Choroid plexus epithelial cell (primary cell): ENCODE data around the gene TNFSF15.

Source experiments
- DNase-seq: peaks from one replicate; pipeline ENCODE4 v3.0.0-alpha.2; 2010; ENCODE audit warnings: low read depth
- H3K4me3 ChIP-seq: 2 replicates; pipeline ENCODE4 v1.5.1; 2011; ENCODE audit warnings: low read depth, mild to moderate bottlenecking, control low read depth, low read length, moderate library complexity
- TF ChIP-seq, protein P1 (sequence below): conservative IDR thresholded peaks from 2 replicates; pipeline ENCODE4 v1.5.1; 2011; ENCODE audit warnings: low read depth, mild to moderate bottlenecking, control low read depth, inconsistent platforms, low read length, moderate library complexity

The TNFSF15 gene

DNA sequence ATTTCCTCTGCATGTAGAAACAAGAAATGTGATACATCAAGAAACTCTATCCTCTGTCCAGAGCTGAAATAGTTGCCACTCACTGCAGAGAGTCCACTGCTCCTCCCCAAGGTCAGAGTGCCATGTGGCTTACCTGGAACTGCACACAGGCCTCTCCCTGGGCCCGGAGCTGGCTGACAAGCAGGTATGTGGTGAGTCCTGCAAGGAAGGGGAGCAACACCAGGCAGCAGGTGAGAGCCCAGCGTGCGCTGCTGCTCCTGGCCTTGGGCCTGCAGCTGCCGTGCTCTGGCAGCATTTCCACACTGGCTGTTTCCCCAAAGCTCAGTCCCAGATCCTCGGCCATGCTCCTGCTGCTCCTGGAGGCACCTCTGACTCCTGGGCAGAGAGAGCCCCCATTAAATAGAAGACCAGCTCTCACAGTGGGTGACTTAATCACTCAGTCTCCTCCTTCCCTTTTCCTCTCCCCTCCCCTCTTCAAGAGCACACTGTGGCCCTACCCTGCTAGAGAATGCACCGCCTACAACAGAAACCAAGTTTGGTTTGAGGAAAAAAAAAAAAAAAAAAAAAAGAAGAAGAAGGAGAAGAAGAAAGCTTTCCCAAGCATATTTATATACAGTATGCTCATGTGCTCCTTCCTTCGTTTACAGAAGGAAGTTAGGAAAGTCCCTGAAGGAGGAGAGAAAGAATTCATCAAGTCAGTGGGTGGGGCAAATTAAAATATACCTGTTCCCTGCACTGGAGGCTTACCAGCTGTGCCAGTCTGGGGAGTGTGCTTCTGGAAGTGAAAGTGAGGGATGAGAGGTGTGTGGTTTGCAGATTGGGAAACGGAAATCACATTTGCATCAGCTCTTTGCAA, at the start of gene TNFSF15:
Gene TNFSF15, minus strand, starts transcription at position 370 of the 856 bp plus-strand sequence. Its CDS starts 27 bp downstream, at position 343.
- peak; percentile 74 for DNase-seq
- TF ChIP-seq, protein P1, sequence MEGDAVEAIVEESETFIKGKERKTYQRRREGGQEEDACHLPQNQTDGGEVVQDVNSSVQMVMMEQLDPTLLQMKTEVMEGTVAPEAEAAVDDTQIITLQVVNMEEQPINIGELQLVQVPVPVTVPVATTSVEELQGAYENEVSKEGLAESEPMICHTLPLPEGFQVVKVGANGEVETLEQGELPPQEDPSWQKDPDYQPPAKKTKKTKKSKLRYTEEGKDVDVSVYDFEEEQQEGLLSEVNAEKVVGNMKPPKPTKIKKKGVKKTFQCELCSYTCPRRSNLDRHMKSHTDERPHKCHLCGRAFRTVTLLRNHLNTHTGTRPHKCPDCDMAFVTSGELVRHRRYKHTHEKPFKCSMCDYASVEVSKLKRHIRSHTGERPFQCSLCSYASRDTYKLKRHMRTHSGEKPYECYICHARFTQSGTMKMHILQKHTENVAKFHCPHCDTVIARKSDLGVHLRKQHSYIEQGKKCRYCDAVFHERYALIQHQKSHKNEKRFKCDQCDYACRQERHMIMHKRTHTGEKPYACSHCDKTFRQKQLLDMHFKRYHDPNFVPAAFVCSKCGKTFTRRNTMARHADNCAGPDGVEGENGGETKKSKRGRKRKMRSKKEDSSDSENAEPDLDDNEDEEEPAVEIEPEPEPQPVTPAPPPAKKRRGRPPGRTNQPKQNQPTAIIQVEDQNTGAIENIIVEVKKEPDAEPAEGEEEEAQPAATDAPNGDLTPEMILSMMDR: no peak
- H3K4me3 ChIP-seq: peak within 1 kb of the TSS; percentile 31

DNA sequence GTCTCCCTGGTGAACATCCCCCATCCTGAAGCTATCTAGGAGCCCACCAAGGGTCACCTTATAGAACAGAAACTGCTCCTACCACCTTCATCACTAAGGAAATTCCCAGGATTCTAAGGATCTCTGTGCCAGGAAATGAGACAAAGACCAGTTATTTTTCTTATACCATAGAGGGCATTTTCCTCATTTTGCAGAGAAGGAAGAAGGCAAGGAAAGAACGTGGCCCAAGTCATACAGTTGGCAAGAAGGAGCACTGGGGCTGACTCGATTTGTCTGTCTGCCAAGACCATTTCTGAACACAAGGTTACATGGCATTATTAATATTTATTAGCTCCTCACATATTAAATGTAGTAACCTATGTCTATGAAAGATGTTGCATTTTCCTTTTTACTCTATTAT, 49.6 kb upstream of the TNFSF15 start:
- no peak overlapping the region for H3K4me3 ChIP-seq
- no peak for DNase-seq
- TF ChIP-seq, protein P1: no peak

DNA sequence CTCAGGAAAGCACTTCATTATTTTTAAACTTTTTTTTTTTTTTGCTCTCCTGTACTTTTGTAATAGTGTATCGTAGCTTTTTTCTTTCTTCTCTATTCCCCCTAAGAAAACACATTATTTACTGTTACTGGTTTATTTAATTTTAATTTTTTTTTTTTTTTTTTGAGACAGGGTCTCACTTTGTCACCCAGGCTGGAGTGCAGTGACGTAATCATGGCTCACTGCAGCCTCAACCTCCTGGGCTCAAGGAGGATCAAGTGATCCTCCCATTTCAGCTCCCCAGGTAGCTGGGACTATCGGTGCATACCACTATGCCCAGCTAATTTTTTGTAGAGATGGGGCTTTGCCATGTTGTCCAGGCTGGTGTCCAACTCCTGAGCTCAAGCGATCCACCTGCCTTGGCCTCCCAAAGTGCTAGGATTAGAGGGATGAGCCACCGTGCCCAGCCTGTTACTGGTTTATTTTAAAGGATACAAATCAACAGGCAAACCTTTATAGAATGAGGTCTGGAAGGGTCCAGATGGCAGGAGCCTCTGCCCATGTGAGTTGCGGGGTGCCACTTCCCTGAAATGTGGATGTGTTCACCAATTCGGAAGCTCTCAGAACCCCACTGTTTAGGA, 49.0 kb upstream of the TNFSF15 start:
- no peak overlapping the region for H3K4me3 ChIP-seq
- TF ChIP-seq, protein P1: no peak
- DNase-seq: no peak

DNA sequence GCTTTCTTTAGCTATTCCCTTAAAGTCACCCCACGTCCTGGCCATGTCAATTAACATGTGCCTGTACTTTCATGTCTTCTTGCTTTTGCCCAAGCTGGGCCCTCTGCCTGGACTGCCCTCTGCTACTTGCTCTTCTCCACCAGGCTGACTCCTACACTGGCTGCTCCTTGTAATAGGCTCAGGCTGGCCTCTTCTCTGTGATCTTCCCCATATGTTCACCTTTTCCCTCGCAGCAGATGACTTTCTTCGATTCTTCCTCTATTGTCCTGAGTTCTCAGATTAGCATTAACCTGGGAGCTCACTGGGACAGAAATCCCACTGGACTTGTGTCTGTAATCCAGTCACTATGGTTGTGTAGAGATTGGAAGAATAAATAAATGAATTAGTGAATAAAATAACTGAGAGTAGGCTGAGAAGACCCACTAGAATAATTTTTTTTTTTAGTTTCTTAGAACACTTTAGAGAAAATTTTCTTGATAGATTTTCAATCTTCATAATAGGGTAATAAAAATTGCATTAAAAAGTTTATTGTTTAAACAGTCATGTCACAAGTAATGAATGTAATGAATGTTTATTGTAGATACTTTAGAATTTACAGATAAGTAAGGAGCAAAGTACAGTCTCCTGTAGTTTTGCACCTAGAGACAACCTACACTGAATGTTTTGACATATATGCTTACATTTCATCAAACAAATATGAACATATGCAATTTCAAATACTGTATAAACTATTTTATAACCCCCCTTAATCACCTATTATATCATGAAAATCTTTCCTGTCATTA, 47.4 kb upstream of the TNFSF15 start:
- TF ChIP-seq, protein P1: no peak
- H3K4me3 ChIP-seq: no peak overlapping the region
- no peak for DNase-seq

DNA sequence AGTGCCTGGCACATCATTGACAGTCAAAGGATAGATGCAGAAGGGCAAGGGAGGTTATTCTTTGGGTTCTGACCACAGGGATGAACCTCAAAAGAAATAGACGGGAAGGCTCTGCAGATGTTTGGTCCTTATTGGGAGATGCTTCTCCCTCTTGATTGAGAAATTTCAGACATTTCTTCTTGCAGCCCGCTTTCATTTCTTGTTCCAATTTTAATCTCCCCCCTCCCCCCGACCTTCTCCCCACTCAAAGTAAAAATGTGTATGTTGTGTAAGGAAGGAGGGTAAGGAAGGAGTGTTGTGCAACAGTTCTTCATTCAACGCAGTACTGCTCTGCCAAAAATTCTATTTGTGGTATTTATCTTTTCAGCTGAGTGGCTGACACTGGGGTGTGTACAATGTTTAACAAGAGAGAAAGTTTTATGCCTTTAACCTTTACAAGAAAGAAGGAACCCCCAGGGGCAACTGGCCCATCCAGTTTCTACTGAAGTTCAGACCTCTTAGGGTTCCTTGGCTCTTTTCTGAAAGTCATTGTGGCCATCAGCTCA, 46.3 kb upstream of the TNFSF15 start:
- DNase-seq: peak; percentile 92
- TF ChIP-seq, protein P1: no peak
- no peak overlapping the region for H3K4me3 ChIP-seq

GRCh38 chr9:114851306-114851705, 45.5 kb upstream of the TNFSF15 start:
- TF ChIP-seq, protein P1: no peak
- no peak for DNase-seq
- H3K4me3 ChIP-seq: no peak overlapping the region
